ENCODE results near the gene MCCD1.

The MCCD1 gene

GRCh38 chr6:31528821-31529328, at the start of gene MCCD1 (continued):
- no peak for TF ChIP-seq ZNF274 (IDR thresholded peaks at IDR 0.05; ENCODE audit: low read length)
- TF ChIP-seq ZNF274 (tag by site-specific recombination; IDR thresholded peaks at IDR 0.05; ENCODE audit: borderline replicate concordance) = no peak
- TF ChIP-seq ZNF311 (tag by site-specific recombination; IDR thresholded peaks at IDR 0.05; ENCODE audit: borderline replicate concordance) = no peak
- no peak for TF ChIP-seq ZFP69B (tag by site-specific recombination; IDR thresholded peaks at IDR 0.05)
- no peak for TF ChIP-seq ZNF16 (tag by site-specific recombination; IDR thresholded peaks at IDR 0.05; ENCODE audit: low read depth)
- TF ChIP-seq, protein P1, sequence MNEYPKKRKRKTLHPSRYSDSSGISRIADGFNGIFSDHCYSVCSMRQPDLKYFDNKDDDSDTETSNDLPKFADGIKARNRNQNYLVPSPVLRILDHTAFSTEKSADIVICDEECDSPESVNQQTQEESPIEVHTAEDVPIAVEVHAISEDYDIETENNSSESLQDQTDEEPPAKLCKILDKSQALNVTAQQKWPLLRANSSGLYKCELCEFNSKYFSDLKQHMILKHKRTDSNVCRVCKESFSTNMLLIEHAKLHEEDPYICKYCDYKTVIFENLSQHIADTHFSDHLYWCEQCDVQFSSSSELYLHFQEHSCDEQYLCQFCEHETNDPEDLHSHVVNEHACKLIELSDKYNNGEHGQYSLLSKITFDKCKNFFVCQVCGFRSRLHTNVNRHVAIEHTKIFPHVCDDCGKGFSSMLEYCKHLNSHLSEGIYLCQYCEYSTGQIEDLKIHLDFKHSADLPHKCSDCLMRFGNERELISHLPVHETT (tag by site-specific recombination; IDR thresholded peaks at IDR 0.05) = no peak
- peak; percentile 68 for TF ChIP-seq HIC1 (tag by site-specific recombination; IDR thresholded peaks at IDR 0.05)
- TF ChIP-seq ZNF221 (tag by site-specific recombination; IDR thresholded peaks at IDR 0.05; ENCODE audit: borderline replicate concordance) = no peak
- peak; percentile 16; the same call in 1 of the 2 replicates for TF ChIP-seq ZNF600 (tag by site-specific recombination; IDR thresholded peaks at IDR 0.05)
- peak; percentile 8; the same call in 1 of the 2 replicates for TF ChIP-seq ZNF341 (tag by site-specific recombination; IDR thresholded peaks at IDR 0.05; ENCODE audit: low read depth)
- TF ChIP-seq ZNF416 (tag by site-specific recombination; IDR thresholded peaks at IDR 0.05) = no peak
- no peak for TF ChIP-seq GLI4 (tag by site-specific recombination; IDR thresholded peaks at IDR 0.05)
- TF ChIP-seq KLF9 (tag by site-specific recombination; IDR thresholded peaks at IDR 0.05; ENCODE audit: low read depth) = no peak
- TF ChIP-seq ZNF561 (tag by site-specific recombination; IDR thresholded peaks at IDR 0.05; ENCODE audit: borderline replicate concordance) = no peak
- no peak for TF ChIP-seq ZNF23 (tag by site-specific recombination; IDR thresholded peaks at IDR 0.05; ENCODE audit: borderline replicate concordance)
- no peak for TF ChIP-seq PRDM1 (tag by site-specific recombination; IDR thresholded peaks at IDR 0.05)
- TF ChIP-seq ZFP37 (tag by site-specific recombination; IDR thresholded peaks at IDR 0.05) = no peak
- no peak for TF ChIP-seq TSHZ1 (tag by site-specific recombination; IDR thresholded peaks at IDR 0.05; ENCODE audit: borderline replicate concordance)
- no peak for TF ChIP-seq ZNF670 (tag by site-specific recombination; IDR thresholded peaks at IDR 0.05; ENCODE audit: low read depth)
- TF ChIP-seq ZBTB26 (tag by site-specific recombination; optimal IDR thresholded peaks at IDR 0.05) = peak; percentile 13
- 0 out of 2 replicates have a peak, but pooled peaks have one; percentile 17 for TF ChIP-seq ZBTB7A (tag by site-specific recombination; IDR thresholded peaks at IDR 0.05; ENCODE audit: low read depth)
- TF ChIP-seq ZNF248 (tag by site-specific recombination; IDR thresholded peaks at IDR 0.05) = no peak
- no peak for TF ChIP-seq ZNF473 (tag by site-specific recombination; IDR thresholded peaks at IDR 0.05)
- TF ChIP-seq, protein P2, sequence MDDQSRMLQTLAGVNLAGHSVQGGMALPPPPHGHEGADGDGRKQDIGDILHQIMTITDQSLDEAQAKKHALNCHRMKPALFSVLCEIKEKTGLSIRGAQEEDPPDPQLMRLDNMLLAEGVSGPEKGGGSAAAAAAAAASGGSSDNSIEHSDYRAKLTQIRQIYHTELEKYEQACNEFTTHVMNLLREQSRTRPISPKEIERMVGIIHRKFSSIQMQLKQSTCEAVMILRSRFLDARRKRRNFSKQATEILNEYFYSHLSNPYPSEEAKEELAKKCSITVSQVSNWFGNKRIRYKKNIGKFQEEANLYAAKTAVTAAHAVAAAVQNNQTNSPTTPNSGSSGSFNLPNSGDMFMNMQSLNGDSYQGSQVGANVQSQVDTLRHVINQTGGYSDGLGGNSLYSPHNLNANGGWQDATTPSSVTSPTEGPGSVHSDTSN (CRISPR knock-in tag; IDR thresholded peaks at IDR 0.05) = no peak
- TF ChIP-seq, protein P3, sequence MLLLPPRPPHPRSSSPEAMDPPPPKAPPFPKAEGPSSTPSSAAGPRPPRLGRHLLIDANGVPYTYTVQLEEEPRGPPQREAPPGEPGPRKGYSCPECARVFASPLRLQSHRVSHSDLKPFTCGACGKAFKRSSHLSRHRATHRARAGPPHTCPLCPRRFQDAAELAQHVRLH (tag by site-specific recombination; IDR thresholded peaks at IDR 0.05) = no peak
- TF ChIP-seq ZNF138 (tag by site-specific recombination; IDR thresholded peaks at IDR 0.05; ENCODE audit: borderline replicate concordance) = no peak
- TF ChIP-seq ZBTB17 (tag by site-specific recombination; IDR thresholded peaks at IDR 0.05) = no peak
- peak; percentile 52; the same call in 1 of the 2 replicates for TF ChIP-seq KLF1 (tag by site-specific recombination; IDR thresholded peaks at IDR 0.05)
- no peak for TF ChIP-seq GLIS1 (tag by site-specific recombination; IDR thresholded peaks at IDR 0.05)
- no peak for TF ChIP-seq ZNF155 (tag by site-specific recombination; IDR thresholded peaks at IDR 0.05)
- no peak for TF ChIP-seq ZNF121 (tag by site-specific recombination; IDR thresholded peaks at IDR 0.05)
- no peak for TF ChIP-seq ZNF366 (tag by site-specific recombination; conservative IDR thresholded peaks at IDR 0.05)
